Muscle of leg (tissue), 11 donors: ENCODE data around the gene TRPV3. TPM values are rescaled to one million over a fixed set of nuclear protein-coding genes. Genes with fewer than 3 reads are reported as not detected.
"Not testable (repeated sequence)": the region's sequence is repeated elsewhere in the genome, so short reads cannot be mapped to it uniquely, and the experiment has no call there.

Source experiments
- DNase-seq: peaks from one replicate; pipeline ENCODE4 v3.0.0; 2013
- H3K27ac ChIP-seq: one replicate; pipeline ENCODE4 v1.5.1; 2013; ENCODE audit warnings: mild to moderate bottlenecking, low read length, control low read depth
- H3K27me3 ChIP-seq: one replicate; pipeline ENCODE4 v1.6.1; 2013; ENCODE audit warnings: low read length; ENCODE audit not compliant: control insufficient read depth, insufficient read depth
- H3K36me3 ChIP-seq: one replicate; pipeline ENCODE4 v1.6.1; 2013; ENCODE audit warnings: low read length; ENCODE audit not compliant: control insufficient read depth, insufficient read depth
- H3K4me1 ChIP-seq: one replicate; pipeline ENCODE4 v1.6.1; 2013; ENCODE audit warnings: low read length; ENCODE audit not compliant: control insufficient read depth, insufficient read depth
- H3K4me3 ChIP-seq: one replicate; pipeline ENCODE4 v1.5.1; 2013; ENCODE audit warnings: low read length, control low read depth
- H3K9me3 ChIP-seq: replicated peaks from 2 replicates; pipeline ENCODE4 v1.6.1; 2013; ENCODE audit warnings: low read depth, low read length; ENCODE audit not compliant: control insufficient read depth
- whole genome bisulfite sequencing: methylation state at CpG from one replicate; pipeline ENCODE4 v1.1.5; 2013; ENCODE audit warnings: missing lambda C conversion rate; ENCODE audit not compliant: insufficient coverage; 5-methylcytosine and 5-hydroxymethylcytosine counted together
- polyA plus RNA-seq, 8 donors: library from polyadenylated mRNA; unstranded; fragments of 120-200 nt; gene quantifications; one replicate each; pipeline versions ENCODE4 v1.2.1 to v1.2.3, GENCODE V29; 2013; ENCODE audit warnings: inconsistent platforms in 1 of 8, low replicate concordance in 1 of 8; ENCODE audit not compliant: insufficient read length in 8 of 8, insufficient read depth in 1 of 8
- total RNA-seq: library from RNA; stranded (reverse); fragments of 120-200 nt; gene quantifications from one replicate; pipeline ENCODE4 v1.2.4, GENCODE V29; 2013

TRPV3 gene
- total and polyA plus RNA-seq, 9 donors = 0.74 to 2.4 (median 1.5) TPM

- Histone ChIP-seq H3K4me1 (peaks cover 32% of the 10 kb centered on the region), H3K27ac (no peak overlapping the region), H3K27me3 (no peaks in the 10 kb centered on the region), H3K4me3 (no peak overlapping the region), H3K36me3 (peaks cover 28% of the 10 kb centered on the region), H3K9me3 (no peaks in the 10 kb centered on the region)
- DNase-seq = no peak
- WGBS = 87% methylated on average over 5 of the region's 5 CpGs
Observed at GRCh38 chr17:3593384-3593783, 35.8 kb upstream of the TRPV3 start.

DNA sequence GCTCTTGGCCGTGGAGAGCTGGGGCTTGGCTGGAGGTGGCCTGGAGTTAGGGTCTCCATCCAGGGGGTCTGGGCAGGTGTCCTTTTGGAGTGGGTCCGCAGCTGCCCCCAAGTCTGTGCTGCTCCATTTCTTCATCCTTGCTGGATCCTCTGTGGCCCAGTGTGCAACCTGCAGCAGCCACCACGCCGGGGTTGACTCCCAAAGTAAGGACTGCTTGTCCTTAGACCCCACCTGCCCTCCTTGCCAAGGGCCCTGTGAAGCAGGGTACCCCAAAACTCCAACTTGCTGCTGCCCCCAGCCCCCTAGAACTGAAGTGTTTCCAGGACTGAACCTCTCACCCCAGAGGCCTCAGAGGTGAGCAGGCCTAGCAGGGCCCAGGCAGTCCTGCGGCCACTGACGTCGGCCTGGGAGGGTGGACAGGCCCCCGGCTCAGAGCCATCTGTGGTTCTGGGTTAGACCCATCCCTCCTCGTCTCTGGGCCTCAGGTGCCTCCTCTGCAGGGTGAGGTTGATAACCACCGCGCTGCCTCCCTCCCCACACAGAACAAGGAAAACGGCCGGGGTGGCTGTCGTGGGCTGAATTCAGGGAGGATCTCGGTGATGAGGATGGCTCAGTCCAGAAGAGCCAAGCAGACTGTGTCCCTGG, 34.7 kb upstream of the TRPV3 start:
- WGBS = 88% methylated on average over 14 of the region's 15 CpGs
- Histone ChIP-seq H3K27me3 (no peaks in the 10 kb centered on the region), H3K4me1 (peaks cover 30% of the 10 kb centered on the region), H3K4me3 (no peak overlapping the region), H3K36me3 (peaks cover 35% of the 10 kb centered on the region), H3K27ac (no peak overlapping the region), H3K9me3 (no peaks in the 10 kb centered on the region)
- DNase-seq = no peak

DNA sequence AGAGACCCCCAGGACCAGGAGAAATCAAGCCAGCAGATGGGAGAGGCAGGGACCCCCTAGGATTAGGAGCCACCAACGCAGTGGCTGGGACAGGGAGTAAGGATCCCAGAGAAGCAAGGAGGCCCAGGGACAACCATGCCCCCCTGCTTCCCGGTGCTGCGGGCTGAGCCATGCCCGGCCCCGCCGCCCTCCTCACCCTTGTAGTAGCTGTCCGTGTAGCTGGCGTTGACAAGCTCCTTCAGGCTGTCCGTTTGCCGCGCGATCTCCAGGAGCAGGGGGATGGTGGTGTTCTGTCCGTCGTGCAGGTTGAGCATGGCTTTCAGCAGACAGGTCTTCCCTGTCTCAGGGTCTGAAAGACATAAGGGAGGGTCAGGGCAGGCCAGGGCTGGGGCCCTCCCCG, 33.2 kb upstream of the TRPV3 start:
- no peak overlapping the region for H3K27ac ChIP-seq
- 86% methylated on average over 12 of the region's 15 CpGs for WGBS
- no peak overlapping the region for H3K4me3 ChIP-seq
- peaks cover 16% of the 10 kb centered on the region for H3K4me1 ChIP-seq
- no peak for DNase-seq
- peaks cover 44% of the 10 kb centered on the region for H3K36me3 ChIP-seq
- H3K27me3 ChIP-seq = no peaks in the 10 kb centered on the region
- no peaks in the 10 kb centered on the region for H3K9me3 ChIP-seq

DNA sequence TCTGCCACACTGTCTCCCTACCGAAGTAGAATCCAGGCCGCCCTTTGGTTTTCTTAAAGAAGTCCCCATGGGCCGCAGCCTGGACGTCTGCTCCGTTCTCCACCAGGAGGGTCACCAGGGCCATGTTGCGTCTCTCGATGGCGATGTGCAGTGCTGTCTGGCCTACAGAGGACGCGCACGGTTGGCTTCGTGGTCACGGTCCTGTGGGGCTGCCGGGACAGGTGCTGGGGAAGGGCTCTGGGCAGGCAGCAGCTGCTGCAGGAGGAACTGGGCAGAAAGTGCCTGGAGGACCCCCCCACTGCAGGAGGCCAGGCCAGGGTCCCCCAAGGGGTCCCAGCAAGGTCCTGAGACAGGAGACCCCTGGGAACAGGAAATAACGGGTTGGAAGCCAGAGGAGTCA, 32.6 kb upstream of the TRPV3 start:
- Histone ChIP-seq H3K36me3 (peaks cover 49% of the 10 kb centered on the region), H3K27me3 (no peaks in the 10 kb centered on the region), H3K4me1 (peaks cover 13% of the 10 kb centered on the region), H3K4me3 (no peak overlapping the region), H3K9me3 (no peaks in the 10 kb centered on the region), H3K27ac (no peak overlapping the region)
- 82% methylated on average over 15 of the region's 15 CpGs for WGBS
- no peak for DNase-seq

GRCh38 chr17:3589784-3590183, 32.2 kb upstream of the TRPV3 start:
- Histone ChIP-seq H3K27me3 (no peaks in the 10 kb centered on the region), H3K4me1 (peaks cover 9% of the 10 kb centered on the region), H3K4me3 (no peak overlapping the region), H3K27ac (no peak overlapping the region), H3K9me3 (no peaks in the 10 kb centered on the region), H3K36me3 (peaks cover 52% of the 10 kb centered on the region)
- DNase-seq = no peak
- WGBS = 95% methylated on average over 21 of the region's 22 CpGs

- 96% methylated on average over 16 of the region's 17 CpGs for WGBS
Observed at GRCh38 chr17:3585826-3586225, 28.2 kb upstream of the TRPV3 start.

GRCh38 chr17:3583456-3583855, 25.8 kb upstream of the TRPV3 start:
- DNase-seq = no peak
- Histone ChIP-seq H3K9me3 (no peaks in the 10 kb centered on the region), H3K4me3 (no peak overlapping the region), H3K36me3 (peaks cover 42% of the 10 kb centered on the region), H3K27me3 (no peaks in the 10 kb centered on the region), H3K27ac (no peak overlapping the region), H3K4me1 (no peaks in the 10 kb centered on the region)
- 90% methylated on average over 5 of the region's 9 CpGs for WGBS

More at GRCh38 chr17:3585826-3586225, 28.2 kb upstream of the TRPV3 start:
- DNase-seq = no peak
- Histone ChIP-seq H3K9me3 (no peaks in the 10 kb centered on the region), H3K27ac (no peak overlapping the region), H3K4me3 (no peak overlapping the region), H3K4me1 (no peaks in the 10 kb centered on the region), H3K27me3 (no peaks in the 10 kb centered on the region), H3K36me3 (peaks cover 52% of the 10 kb centered on the region)

DNA sequence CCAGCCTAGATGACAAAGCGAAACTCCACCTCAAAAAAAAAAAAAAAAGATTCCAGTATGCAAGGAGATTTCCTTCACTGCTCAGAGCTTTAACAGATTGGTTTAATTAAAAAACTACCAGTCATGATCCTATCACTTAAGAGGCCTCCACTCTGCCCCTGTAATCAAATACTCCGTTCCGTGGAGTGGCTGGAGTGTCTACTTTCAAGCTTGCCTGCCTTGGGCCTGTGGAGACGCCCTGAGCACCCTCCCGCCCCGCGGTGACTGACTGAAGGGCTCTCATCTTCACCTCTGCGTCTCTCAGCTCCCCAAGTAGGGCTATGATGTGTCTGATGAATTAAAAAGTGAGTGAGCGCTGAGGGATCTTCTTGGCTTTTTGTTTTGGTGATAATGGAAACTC, 25.3 kb upstream of the TRPV3 start:
- Histone ChIP-seq H3K9me3 (no peaks in the 10 kb centered on the region), H3K36me3 (peaks cover 38% of the 10 kb centered on the region), H3K27ac (no peak overlapping the region), H3K4me1 (no peaks in the 10 kb centered on the region), H3K4me3 (no peak overlapping the region), H3K27me3 (no peaks in the 10 kb centered on the region)
- 50% methylated on average over 2 of the region's 9 CpGs for WGBS
- no peak for DNase-seq

- peaks cover 27% of the 10 kb centered on the region for H3K36me3 ChIP-seq
- H3K27me3 ChIP-seq, H3K27ac ChIP-seq, H3K4me1 ChIP-seq, H3K4me3 ChIP-seq, H3K9me3 ChIP-seq, DNase-seq: not testable (repeated sequence)
- no CpG with 5 or more reads among the region's 4 CpGs for WGBS
Observed at GRCh38 chr17:3578667-3579066, 21.1 kb upstream of the TRPV3 start.

GRCh38 chr17:3576970-3577369, 19.4 kb upstream of the TRPV3 start:
- Histone ChIP-seq H3K4me1 (no peaks in the 10 kb centered on the region), H3K27ac (no peak overlapping the region), H3K9me3 (no peaks in the 10 kb centered on the region), H3K27me3 (no peaks in the 10 kb centered on the region), H3K4me3 (no peak overlapping the region), H3K36me3 (peaks cover 29% of the 10 kb centered on the region)
- 79% methylated on average over 5 of the region's 11 CpGs for WGBS
- no peak for DNase-seq

DNA sequence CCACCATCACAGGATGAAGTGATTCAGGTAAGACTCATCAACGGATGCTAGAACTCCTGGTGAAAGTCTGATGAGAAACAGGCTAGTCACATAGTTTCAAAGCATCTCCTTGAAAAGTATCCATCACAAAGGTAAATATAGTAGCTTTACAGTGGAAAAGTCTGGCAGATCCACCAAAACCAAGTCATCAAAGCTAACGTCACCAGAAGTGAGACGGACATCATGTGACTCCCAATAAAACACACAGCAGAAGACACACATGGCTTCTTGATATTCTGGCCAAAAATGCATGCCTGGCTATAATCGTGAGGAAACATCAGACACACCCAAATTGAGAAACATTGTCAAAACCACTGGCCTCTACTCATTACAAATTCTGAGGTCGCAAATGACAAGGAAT, 17.9 kb upstream of the TRPV3 start:
- WGBS = 83% methylated on average over 2 of the region's 5 CpGs

More for the DNA sequence above, 17.9 kb upstream of the TRPV3 start:
- Histone ChIP-seq H3K36me3 (peaks cover 39% of the 10 kb centered on the region), H3K4me1 (no peaks in the 10 kb centered on the region), H3K9me3 (no peaks in the 10 kb centered on the region), H3K27ac (no peak overlapping the region), H3K4me3 (no peak overlapping the region), H3K27me3 (no peaks in the 10 kb centered on the region)
- DNase-seq = no peak
